Measurements from ENCODE around the gene SP6.

GRCh38 chr17:47869114-47869513 lies 18.2 kb upstream of the SP6 start:
- TF ChIP-seq CTCF (IDR thresholded peaks at IDR 0.05) (no peak), POLR2A (IDR thresholded peaks at IDR 0.05) (no peak)
